HG03280 (cell line): ENCODE results near the gene RNPEPL1.
"Not testable (repeated sequence)": the region's sequence is repeated elsewhere in the genome, so short reads cannot be mapped to it uniquely, and the experiment has no call there.

Source experiments
- ATAC-seq: cut with Tn5 transposase; IDR thresholded peaks from one replicate; pipeline ENCODE4 v1.9.1; 2021; ENCODE audit warnings: mild to moderate bottlenecking, moderate library complexity; ENCODE audit not compliant: unreplicated experiment

Gene RNPEPL1

GRCh38 chr2:240602266-240603050, 34.2 kb downstream of the RNPEPL1 start:
- no peak for ATAC-seq

GRCh38 chr2:240603081-240603835, 35.0 kb downstream of the RNPEPL1 start:
- no peak for ATAC-seq

- no peak for ATAC-seq
Measured at GRCh38 chr2:240603846-240604245, 35.6 kb downstream of the RNPEPL1 start.

- no peak for ATAC-seq
Measured at GRCh38 chr2:240604291-240604938, 36.1 kb downstream of the RNPEPL1 start.

GRCh38 chr2:240604939-240605716, 36.8 kb downstream of the RNPEPL1 start:
- no peak for ATAC-seq

GRCh38 chr2:240605867-240606743, 37.8 kb downstream of the RNPEPL1 start:
- ATAC-seq, result no peak

GRCh38 chr2:240611601-240612210, 43.4 kb downstream of the RNPEPL1 start:
- ATAC-seq, result no peak

GRCh38 chr2:240613781-240614180, 45.5 kb downstream of the RNPEPL1 start:
- no peak for ATAC-seq

GRCh38 chr2:240614391-240614790, 46.1 kb downstream of the RNPEPL1 start:
- no peak for ATAC-seq

- no peak for ATAC-seq
Measured at GRCh38 chr2:240615396-240615795, 47.1 kb downstream of the RNPEPL1 start.

- ATAC-seq, result no peak
Measured at GRCh38 chr2:240615820-240616547, 47.7 kb downstream of the RNPEPL1 start.

GRCh38 chr2:240616860-240617666, 48.8 kb downstream of the RNPEPL1 start:
- not testable (repeated sequence) for ATAC-seq

- ATAC-seq, result no peak
Measured at GRCh38 chr2:240618776-240619175, 50.5 kb downstream of the RNPEPL1 start.

- no peak for ATAC-seq
Measured at GRCh38 chr2:240619506-240620148, 51.3 kb downstream of the RNPEPL1 start.

- ATAC-seq, result no peak
Measured at GRCh38 chr2:240620149-240620731, 52.0 kb downstream of the RNPEPL1 start.

- ATAC-seq, result no peak
Measured at GRCh38 chr2:240620859-240621258, 52.6 kb downstream of the RNPEPL1 start.

GRCh38 chr2:240622060-240622411, 53.8 kb downstream of the RNPEPL1 start:
- ATAC-seq, result no peak
